AG09319 (cell line): ENCODE measurements around the gene IP6K2.

ENCODE experiments used
- DNase-seq: peaks from one replicate; pipeline ENCODE4 v3.0.0-alpha.2; 2010; ENCODE audit warnings: low read depth; ENCODE audit errors: extremely low read depth
- CTCF ChIP-seq: IDR thresholded peaks from 2 replicates; pipeline ENCODE4 v1.5.1; 2011; ENCODE audit warnings: low read depth, mild to moderate bottlenecking, inconsistent platforms, low read length, moderate library complexity

IP6K2 gene

GRCh38 chr3:48661501-48662144 lies 55.4 kb downstream of the IP6K2 start:
- no peak for TF ChIP-seq CTCF
- DNase-seq = no peak

DNA sequence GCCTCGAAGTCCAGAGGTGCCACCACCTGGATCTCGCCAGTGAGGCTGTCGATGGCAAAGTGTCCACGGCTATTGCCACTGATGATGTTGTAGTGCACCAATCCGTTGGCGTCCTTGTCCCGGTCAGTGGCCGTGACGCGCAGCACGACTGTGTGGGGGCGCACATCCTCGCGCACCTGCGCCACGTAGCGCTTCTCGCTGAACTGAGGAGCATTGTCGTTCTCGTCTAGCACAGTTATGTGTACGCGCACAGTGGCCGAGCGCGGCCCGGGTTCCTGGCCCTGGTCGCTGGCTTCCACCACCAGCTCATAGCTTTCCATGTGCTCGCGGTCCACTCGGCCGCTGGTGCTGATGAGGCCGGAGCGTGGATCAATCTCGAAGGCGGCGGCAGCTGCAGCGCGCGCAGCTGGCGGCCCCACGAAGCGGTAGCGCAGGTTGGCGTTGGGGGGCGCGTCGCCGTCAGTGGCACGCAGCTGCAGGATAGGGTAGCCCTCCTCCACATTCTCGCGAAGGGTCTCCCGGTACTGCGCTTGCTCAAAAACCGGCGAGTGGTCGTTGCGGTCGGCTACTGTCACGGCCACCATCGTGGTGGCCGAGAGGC lies 56.1 kb downstream of the IP6K2 start:
- no peak for TF ChIP-seq CTCF
- no peak for DNase-seq

- no peak for TF ChIP-seq CTCF
- DNase-seq = no peak
These were observed 60.2 kb downstream of the IP6K2 start for GRCh38 chr3:48656841-48657281.

GRCh38 chr3:48656061-48656840 lies 60.8 kb downstream of the IP6K2 start:
- no peak for DNase-seq
- peak; percentile 17 for TF ChIP-seq CTCF

DNA sequence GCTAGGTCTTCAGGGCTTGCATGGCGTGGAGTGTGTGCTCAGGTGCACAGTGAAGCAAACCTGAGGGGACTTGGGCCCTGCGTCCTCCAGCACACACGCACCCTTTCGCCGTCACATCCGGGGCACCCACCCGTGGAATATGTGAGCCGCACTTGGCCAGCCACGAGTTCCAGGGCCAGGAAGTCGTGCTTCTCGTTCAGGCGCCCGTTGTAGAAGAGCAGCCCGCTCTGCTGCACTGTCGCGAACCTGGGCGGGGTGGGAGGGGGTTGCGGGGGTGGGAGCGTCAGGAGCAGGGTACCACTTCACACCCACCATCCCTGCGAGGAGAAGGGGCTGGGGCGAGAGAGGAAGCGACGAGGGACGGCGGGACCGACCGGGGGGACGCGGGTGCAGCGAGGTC lies 61.4 kb downstream of the IP6K2 start:
- TF ChIP-seq CTCF = no peak
- DNase-seq = no peak

GRCh38 chr3:48655063-48655462 lies 62.0 kb downstream of the IP6K2 start:
- no peak for DNase-seq
- no peak for TF ChIP-seq CTCF
